Progenitor cell of endocrine pancreas (in vitro differentiated cells): ENCODE measurements around the gene DECR2. TPM values are rescaled to one million over a fixed set of nuclear protein-coding genes. Genes with fewer than 3 reads are reported as not detected.
"Not testable (repeated sequence)": the region's sequence is repeated elsewhere in the genome, so short reads cannot be mapped to it uniquely, and the experiment has no call there.

Source experiments
- DNase-seq: peaks from one replicate; pipeline ENCODE4 v3.0.0; 2021; ENCODE audit warnings: low spot score; ENCODE audit not compliant: unreplicated experiment
- H3K27ac Mint-ChIP-seq: 2 replicates; pipeline ENCODE4 v1.8.0; 2021; ENCODE audit warnings: mild to moderate bottlenecking, moderate library complexity, mixed read lengths
- H3K27me3 Mint-ChIP-seq: 2 replicates; pipeline ENCODE4 v1.8.0; 2021; ENCODE audit warnings: mixed read lengths
- H3K36me3 Mint-ChIP-seq: 2 replicates; pipeline ENCODE4 v1.8.0; 2022; ENCODE audit warnings: mixed read lengths; ENCODE audit not compliant: insufficient read depth
- H3K4me1 Mint-ChIP-seq: 2 replicates; pipeline ENCODE4 v1.8.0; 2021; ENCODE audit warnings: low read depth, mixed read lengths
- H3K4me3 Mint-ChIP-seq: 2 replicates; pipeline ENCODE4 v1.8.0; 2021; ENCODE audit warnings: low read depth, mild to moderate bottlenecking, moderate library complexity, mixed read lengths
- H3K9me3 Mint-ChIP-seq: 2 replicates; pipeline ENCODE4 v1.8.0; 2021; ENCODE audit warnings: low read depth, mixed read lengths
- CTCF ChIP-seq: fragments of 200-600 bp; sonication (generic); IDR thresholded peaks from one replicate; pipeline ENCODE4 v1.5.0; 2021; ENCODE audit warnings: antibody characterized with exemption, mild to moderate bottlenecking; ENCODE audit not compliant: unreplicated experiment
- total RNA-seq: library from RNA; stranded (reverse); gene quantifications from 2 replicates; pipeline ENCODE4 v1.2.1, GENCODE V29; 2021

DECR2 gene
- total RNA-seq, 1 donor from 2014 or later: 39.4 TPM

GRCh38 chr16:361341-361871 is 40.3 kb upstream of the DECR2 start:
- no peak for DNase-seq
- Mint-ChIP-seq H3K9me3 (no peaks in the 10 kb centered on the region), H3K36me3 (no peaks in the 10 kb centered on the region), H3K4me3 (no peak overlapping the region), H3K4me1 (no peaks in the 10 kb centered on the region), H3K27me3 (peaks cover 4% of the 10 kb centered on the region), H3K27ac (no peak overlapping the region)
- TF ChIP-seq CTCF: no peak

- no peaks in the 10 kb centered on the region for H3K9me3 Mint-ChIP-seq
- H3K36me3 Mint-ChIP-seq: peaks cover under 1% of the 10 kb centered on the region
- H3K27me3 Mint-ChIP-seq: peaks cover 4% of the 10 kb centered on the region
- H3K4me1 Mint-ChIP-seq: no peaks in the 10 kb centered on the region
- no peak overlapping the region for H3K4me3 Mint-ChIP-seq
- TF ChIP-seq CTCF: peak; percentile 74
- no peak overlapping the region for H3K27ac Mint-ChIP-seq
- DNase-seq: peak; percentile 46
Measured at GRCh38 chr16:361872-362701, 39.6 kb upstream of the DECR2 start.

GRCh38 chr16:362702-362999 is 39.0 kb upstream of the DECR2 start:
- DNase-seq, H3K4me1 Mint-ChIP-seq, H3K4me3 Mint-ChIP-seq, H3K9me3 Mint-ChIP-seq, H3K27ac Mint-ChIP-seq, H3K36me3 Mint-ChIP-seq, H3K27me3 Mint-ChIP-seq: not testable (repeated sequence)

- Mint-ChIP-seq H3K36me3 (peaks cover 1% of the 10 kb centered on the region), H3K27ac (no peak overlapping the region), H3K9me3 (no peaks in the 10 kb centered on the region), H3K4me1 (no peaks in the 10 kb centered on the region), H3K4me3 (no peak overlapping the region), H3K27me3 (peaks cover 4% of the 10 kb centered on the region)
- no peak for TF ChIP-seq CTCF
- no peak for DNase-seq
Measured at GRCh38 chr16:363110-363765, 38.4 kb upstream of the DECR2 start.

GRCh38 chr16:363766-364490 is 37.8 kb upstream of the DECR2 start:
- H3K4me1 Mint-ChIP-seq: no peaks in the 10 kb centered on the region
- peaks cover 1% of the 10 kb centered on the region for H3K36me3 Mint-ChIP-seq
- H3K9me3 Mint-ChIP-seq: no peaks in the 10 kb centered on the region
- H3K27ac Mint-ChIP-seq: no peak overlapping the region
- H3K4me3 Mint-ChIP-seq: no peak overlapping the region
- H3K27me3 Mint-ChIP-seq: peaks cover 4% of the 10 kb centered on the region
- DNase-seq: no peak
- TF ChIP-seq CTCF: no peak
